Measurements from ENCODE around the gene PRKAR1B. TPM values are rescaled to one million over a fixed set of nuclear protein-coding genes. Genes with fewer than 3 reads are reported as not detected.

Gene PRKAR1B
- total and polyA plus RNA-seq, 8 donors = 4.5 to 45.8 (median 11.1) TPM

GRCh38 chr7:742791-743190 lies 15.7 kb upstream of the PRKAR1B start:
- no peak for TF ChIP-seq EP300 (IDR thresholded peaks at IDR 0.05)
- TF ChIP-seq POLR2A (IDR thresholded peaks at IDR 0.05) = no peak
- no peak for TF ChIP-seq POLR2AphosphoS5 (IDR thresholded peaks at IDR 0.05)
- no peak for TF ChIP-seq CTCF (IDR thresholded peaks at IDR 0.05)
- H3K27ac ChIP-seq = no peak overlapping the region
- intact Hi-C loops (cut with DNase I; ENCODE audit: low total_unique reads) = no loop called here
- peaks cover 21 to 56% (median 46%) of the 10 kb centered on the region in 4 donors for H3K36me3 ChIP-seq
- no peak overlapping the region for H3K4me3 ChIP-seq
- DNase-seq = no peak
- H3K4me1 ChIP-seq = no peaks in the 10 kb centered on the region
- H3K9me3 ChIP-seq = no peaks in the 10 kb centered on the region
- no peaks in the 10 kb centered on the region for H3K27me3 ChIP-seq
- 84 to 98% (median 89%) methylated on average over 8 of the region's 8 CpGs for WGBS, 5 donors

- Histone ChIP-seq H3K9me3 (no peaks in the 10 kb centered on the region), H3K4me3 (no peak overlapping the region), H3K4me1 (no peaks in the 10 kb centered on the region), H3K27me3 (no peaks in the 10 kb centered on the region), H3K27ac (no peak overlapping the region), H3K36me3 (peaks cover 21 to 56% (median 50%) of the 10 kb centered on the region in 4 donors)
- intact Hi-C loops (cut with DNase I; ENCODE audit: low total_unique reads) = no loop called here
- WGBS, 5 donors = 88 to 96% (median 90%) methylated on average over 14 to 15 of the region's 15 CpGs
- DNase-seq = no peak
- TF ChIP-seq POLR2AphosphoS5 (IDR thresholded peaks at IDR 0.05) (no peak), CTCF (IDR thresholded peaks at IDR 0.05) (no peak), EP300 (IDR thresholded peaks at IDR 0.05) (no peak), POLR2A (IDR thresholded peaks at IDR 0.05) (no peak)
Observed at GRCh38 chr7:741850-742249, 14.8 kb upstream of the PRKAR1B start.

GRCh38 chr7:741191-741671 lies 14.2 kb upstream of the PRKAR1B start:
- 90 to 93% (median 92%) methylated on average over 17 of the region's 17 CpGs for WGBS, 5 donors
- Histone ChIP-seq H3K9me3 (no peaks in the 10 kb centered on the region), H3K36me3 (peaks cover 21 to 56% (median 50%) of the 10 kb centered on the region in 4 donors), H3K4me3 (no peak overlapping the region), H3K4me1 (no peaks in the 10 kb centered on the region), H3K27ac (no peak overlapping the region), H3K27me3 (no peaks in the 10 kb centered on the region)
- DNase-seq = no peak
- intact Hi-C loops (cut with DNase I; ENCODE audit: low total_unique reads) = no loop called here
- TF ChIP-seq POLR2A (IDR thresholded peaks at IDR 0.05) (no peak), POLR2AphosphoS5 (IDR thresholded peaks at IDR 0.05) (no peak), CTCF (IDR thresholded peaks at IDR 0.05) (no peak), EP300 (IDR thresholded peaks at IDR 0.05) (no peak)

- no peak for DNase-seq
- WGBS, 5 donors = 94 to 96% (median 95%) methylated on average over 25 to 46 of the region's 46 CpGs
- intact Hi-C loops (cut with DNase I; ENCODE audit: low total_unique reads) = no loop called here
Observed at GRCh38 chr7:739983-740942, 13.2 kb upstream of the PRKAR1B start.

More at GRCh38 chr7:739983-740942, 13.2 kb upstream of the PRKAR1B start:
- Histone ChIP-seq H3K36me3 (peaks cover 19 to 50% (median 46%) of the 10 kb centered on the region in 4 donors), H3K4me1 (no peaks in the 10 kb centered on the region), H3K4me3 (no peak overlapping the region), H3K27ac (no peak overlapping the region), H3K9me3 (no peaks in the 10 kb centered on the region), H3K27me3 (no peaks in the 10 kb centered on the region)
- no peak for TF ChIP-seq CTCF (IDR thresholded peaks at IDR 0.05)
- TF ChIP-seq EP300 (IDR thresholded peaks at IDR 0.05) = no peak
- TF ChIP-seq POLR2A (IDR thresholded peaks at IDR 0.05) = no peak
- no peak for TF ChIP-seq POLR2AphosphoS5 (IDR thresholded peaks at IDR 0.05)

All from stomach (tissue), 9 donors.